Muscle of leg (tissue), 11 donors: ENCODE measurements around the gene CATSPERZ. TPM values are rescaled to one million over a fixed set of nuclear protein-coding genes. Genes with fewer than 3 reads are reported as not detected.
A peak's percentile ranks its signal among the peaks of the same experiment; 100 is the strongest.

Experiments used
- DNase-seq: peaks from one replicate; pipeline ENCODE4 v3.0.0; 2013
- H3K27ac ChIP-seq: one replicate; pipeline ENCODE4 v1.5.1; 2013; ENCODE audit warnings: mild to moderate bottlenecking, low read length, control low read depth
- H3K27me3 ChIP-seq: one replicate; pipeline ENCODE4 v1.6.1; 2013; ENCODE audit warnings: low read length; ENCODE audit not compliant: control insufficient read depth, insufficient read depth
- H3K36me3 ChIP-seq: one replicate; pipeline ENCODE4 v1.6.1; 2013; ENCODE audit warnings: low read length; ENCODE audit not compliant: control insufficient read depth, insufficient read depth
- H3K4me1 ChIP-seq: one replicate; pipeline ENCODE4 v1.6.1; 2013; ENCODE audit warnings: low read length; ENCODE audit not compliant: control insufficient read depth, insufficient read depth
- H3K4me3 ChIP-seq: one replicate; pipeline ENCODE4 v1.5.1; 2013; ENCODE audit warnings: low read length, control low read depth
- H3K9me3 ChIP-seq: replicated peaks from 2 replicates; pipeline ENCODE4 v1.6.1; 2013; ENCODE audit warnings: low read depth, low read length; ENCODE audit not compliant: control insufficient read depth
- WGBS: methylation state at CpG from one replicate; pipeline ENCODE4 v1.1.5; 2013; ENCODE audit warnings: missing lambda C conversion rate; ENCODE audit not compliant: insufficient coverage; 5-methylcytosine and 5-hydroxymethylcytosine counted together
- polyA plus RNA-seq, 8 donors: library from polyadenylated mRNA; unstranded; fragments of 120-200 nt; gene quantifications; one replicate each; pipeline versions ENCODE4 v1.2.1 to v1.2.3, GENCODE V29; 2013; ENCODE audit warnings: inconsistent platforms in 1 of 8, low replicate concordance in 1 of 8; ENCODE audit not compliant: insufficient read length in 8 of 8, insufficient read depth in 1 of 8
- total RNA-seq: library from RNA; stranded (reverse); fragments of 120-200 nt; gene quantifications from one replicate; pipeline ENCODE4 v1.2.4, GENCODE V29; 2013

Gene CATSPERZ
- total and polyA plus RNA-seq, 9 donors, result 0.14 TPM; not detected in 8

DNA sequence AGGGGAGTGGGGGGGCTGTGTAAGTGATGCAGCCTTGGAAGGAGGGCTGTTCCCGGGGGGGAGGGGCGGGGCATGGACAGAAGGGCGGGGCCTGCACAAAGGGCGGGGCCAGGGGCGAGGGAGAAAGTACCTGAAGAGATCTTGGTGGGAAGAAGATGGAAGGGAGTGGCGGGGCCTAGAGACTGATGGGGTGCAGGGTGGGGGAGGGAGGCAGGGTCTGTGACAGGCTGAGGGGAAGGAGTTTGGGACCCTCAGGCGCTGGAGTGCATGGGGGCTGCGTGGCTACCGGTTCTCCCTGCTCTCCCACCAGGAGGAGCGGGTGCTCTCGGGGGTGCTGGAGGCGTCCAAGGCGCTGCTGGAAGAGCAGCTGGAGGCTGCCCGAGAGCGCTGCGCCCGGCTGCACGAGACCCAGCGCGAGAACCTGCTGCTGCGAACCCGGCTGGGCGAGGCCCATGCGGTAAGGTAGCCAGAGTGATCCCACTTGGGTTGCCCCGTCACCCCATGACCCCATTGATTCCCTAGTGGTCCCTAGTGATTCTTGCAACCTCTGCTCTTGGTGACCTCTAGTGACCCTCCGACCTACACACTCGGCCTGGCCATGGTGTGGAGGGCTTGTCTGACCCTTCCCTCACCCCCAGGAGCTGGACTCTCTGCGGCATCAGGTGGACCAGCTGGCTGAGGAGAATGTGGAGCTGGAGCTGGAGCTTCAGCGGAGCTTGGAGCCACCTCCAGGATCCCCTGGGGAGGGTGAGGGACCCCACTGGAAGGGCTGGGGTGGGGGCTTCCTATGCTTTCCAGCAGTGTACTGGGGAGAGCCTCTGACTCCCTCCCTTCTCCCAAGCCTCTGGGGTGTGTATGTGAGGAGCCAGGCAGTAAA, 42.9 kb downstream of the CATSPERZ start:
- Histone ChIP-seq H3K4me1 (peaks cover 38% of the 10 kb centered on the region), H3K9me3 (no peaks in the 10 kb centered on the region), H3K27me3 (peaks cover 10% of the 10 kb centered on the region), H3K27ac (no peak overlapping the region), H3K4me3 (no peak overlapping the region), H3K36me3 (no peaks in the 10 kb centered on the region)
- DNase-seq, result no peak
- 40% methylated on average over 14 of the region's 29 CpGs for WGBS

DNA sequence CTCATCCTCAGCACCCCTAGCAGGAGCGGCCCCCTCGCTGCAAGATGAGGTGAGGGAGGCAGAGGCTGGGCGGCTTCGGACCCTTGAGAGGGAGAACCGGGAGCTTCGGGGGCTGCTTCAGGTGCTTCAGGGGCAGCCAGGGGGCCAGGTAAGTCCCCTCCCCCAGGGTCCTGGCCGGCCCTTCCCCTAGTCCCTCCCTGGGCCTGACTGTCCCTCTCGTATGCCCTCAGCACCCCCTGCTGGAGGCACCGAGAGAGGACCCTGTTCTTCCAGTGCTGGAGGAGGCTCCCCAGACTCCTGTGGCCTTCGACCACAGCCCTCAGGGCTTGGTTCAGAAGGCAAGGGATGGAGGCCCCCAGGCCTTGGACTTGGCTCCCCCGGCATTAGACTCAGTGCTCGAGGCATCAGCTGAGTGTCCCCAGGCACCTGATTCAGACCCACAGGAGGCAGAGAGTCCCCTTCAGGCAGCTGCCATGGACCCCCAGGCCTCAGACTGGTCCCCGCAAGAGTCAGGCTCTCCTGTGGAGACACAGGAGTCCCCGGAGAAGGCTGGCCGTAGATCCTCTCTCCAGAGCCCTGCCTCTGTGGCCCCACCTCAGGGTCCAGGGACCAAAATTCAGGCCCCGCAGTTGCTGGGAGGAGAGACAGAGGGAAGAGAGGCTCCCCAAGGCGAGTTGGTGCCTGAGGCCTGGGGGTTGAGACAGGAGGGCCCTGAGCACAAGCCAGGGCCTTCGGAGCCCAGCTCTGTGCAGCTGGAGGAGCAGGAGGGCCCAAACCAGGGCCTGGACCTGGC, 43.8 kb downstream of the CATSPERZ start:
- Histone ChIP-seq H3K9me3 (no peaks in the 10 kb centered on the region), H3K4me3 (no peak overlapping the region), H3K27ac (peak overlapping the region; percentile 15), H3K4me1 (peaks cover 46% of the 10 kb centered on the region), H3K27me3 (peaks cover 10% of the 10 kb centered on the region), H3K36me3 (no peaks in the 10 kb centered on the region)
- WGBS, result 70% methylated on average over 15 of the region's 18 CpGs
- no peak for DNase-seq

DNA sequence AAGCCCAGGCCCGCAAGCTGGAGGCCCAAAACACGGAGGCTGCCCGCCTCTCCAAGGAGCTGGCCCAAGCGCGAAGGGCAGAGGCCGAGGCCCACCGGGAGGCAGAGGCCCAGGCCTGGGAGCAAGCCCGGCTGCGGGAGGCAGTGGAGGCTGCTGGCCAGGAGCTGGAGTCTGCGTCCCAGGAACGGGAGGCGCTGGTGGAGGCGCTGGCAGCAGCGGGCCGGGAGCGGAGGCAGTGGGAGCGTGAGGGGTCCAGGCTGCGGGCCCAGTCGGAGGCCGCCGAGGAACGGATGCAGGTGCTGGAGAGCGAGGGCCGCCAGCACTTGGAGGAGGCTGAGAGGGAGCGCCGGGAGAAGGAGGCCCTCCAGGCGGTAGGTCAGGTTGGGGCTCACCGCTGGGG, 44.6 kb downstream of the CATSPERZ start:
- Histone ChIP-seq H3K27me3 (peaks cover 10% of the 10 kb centered on the region), H3K9me3 (no peaks in the 10 kb centered on the region), H3K36me3 (no peaks in the 10 kb centered on the region), H3K4me1 (peaks cover 49% of the 10 kb centered on the region), H3K27ac (peak overlapping the region; percentile 15), H3K4me3 (no peak overlapping the region)
- 46% methylated on average over 28 of the region's 28 CpGs for WGBS
- peak; percentile 70 for DNase-seq

DNA sequence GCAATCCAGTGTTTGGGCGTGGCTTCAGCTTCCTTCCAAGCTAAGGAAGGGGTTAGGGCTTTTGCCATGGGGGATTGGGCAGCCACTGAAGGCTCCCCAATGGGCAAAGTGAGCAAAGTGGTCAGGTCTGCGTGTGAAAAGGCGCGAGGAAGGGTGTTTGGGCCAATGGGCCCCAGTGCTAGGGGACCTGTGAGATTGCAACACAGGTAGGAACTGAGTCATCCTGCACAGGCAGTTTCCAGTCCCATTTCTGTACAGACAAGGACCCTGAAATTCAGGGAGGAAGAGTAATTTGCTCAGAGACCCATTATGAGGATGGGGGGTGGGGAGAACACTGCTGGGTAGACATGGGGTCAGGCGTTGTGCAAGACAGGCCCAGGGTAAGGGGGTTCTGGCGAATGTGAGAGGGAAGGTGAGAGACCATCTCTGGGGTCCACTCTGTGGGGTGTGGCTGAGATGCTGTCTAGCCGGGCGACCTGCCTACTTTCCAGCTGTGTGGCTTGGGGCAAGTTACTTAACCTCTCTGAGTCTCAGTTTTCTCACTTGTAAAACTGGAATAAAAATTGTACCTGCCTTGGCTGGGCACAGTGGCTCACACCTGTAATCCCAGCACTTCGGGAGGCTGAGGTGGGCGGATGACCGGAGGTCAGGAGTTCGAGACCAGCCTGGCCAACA, 47.2 kb downstream of the CATSPERZ start:
- Histone ChIP-seq H3K4me3 (no peak overlapping the region), H3K9me3 (no peaks in the 10 kb centered on the region), H3K4me1 (peaks cover 41% of the 10 kb centered on the region), H3K36me3 (no peaks in the 10 kb centered on the region), H3K27me3 (no peaks in the 10 kb centered on the region), H3K27ac (no peak overlapping the region)
- WGBS, result 76% methylated on average over 8 of the region's 12 CpGs
- DNase-seq, result no peak

DNA sequence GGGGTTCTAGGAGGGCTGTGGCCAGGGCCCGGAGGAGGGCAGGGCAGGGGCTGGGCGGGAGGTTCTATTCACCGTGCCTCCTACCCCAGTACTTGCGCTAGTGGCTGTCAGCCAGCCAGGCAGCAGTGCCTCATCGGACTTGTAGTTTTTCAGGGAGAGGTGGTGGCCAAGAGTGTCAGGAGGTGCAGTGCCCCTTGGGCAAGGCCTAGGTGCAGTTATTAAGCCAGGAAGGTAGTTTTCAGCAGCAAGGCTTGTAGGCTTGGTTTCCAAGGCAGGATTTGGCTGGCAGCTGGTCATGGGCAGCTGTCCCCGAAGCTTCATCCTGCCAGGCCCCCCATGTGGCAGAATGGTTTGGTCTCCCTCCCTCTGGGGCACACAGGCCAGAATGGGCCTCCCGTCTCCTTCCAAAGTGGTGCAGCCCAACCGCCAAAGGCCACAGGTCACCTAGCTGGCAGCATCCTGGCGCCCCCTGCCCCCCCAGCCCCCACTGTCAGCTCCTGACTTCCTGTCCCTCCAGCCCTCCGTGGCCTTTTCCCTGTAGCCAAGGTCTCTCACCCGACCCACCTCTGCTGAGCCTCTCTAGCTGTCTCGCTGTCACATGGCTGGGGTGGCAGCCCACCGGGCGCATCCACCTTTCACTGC, 48.3 kb downstream of the CATSPERZ start:
- Histone ChIP-seq H3K4me1 (peaks cover 45% of the 10 kb centered on the region), H3K9me3 (no peaks in the 10 kb centered on the region), H3K4me3 (no peak overlapping the region), H3K27me3 (no peaks in the 10 kb centered on the region), H3K36me3 (no peaks in the 10 kb centered on the region), H3K27ac (no peak overlapping the region)
- peak; percentile 61 for DNase-seq
- WGBS, result 48% methylated on average over 12 of the region's 14 CpGs

DNA sequence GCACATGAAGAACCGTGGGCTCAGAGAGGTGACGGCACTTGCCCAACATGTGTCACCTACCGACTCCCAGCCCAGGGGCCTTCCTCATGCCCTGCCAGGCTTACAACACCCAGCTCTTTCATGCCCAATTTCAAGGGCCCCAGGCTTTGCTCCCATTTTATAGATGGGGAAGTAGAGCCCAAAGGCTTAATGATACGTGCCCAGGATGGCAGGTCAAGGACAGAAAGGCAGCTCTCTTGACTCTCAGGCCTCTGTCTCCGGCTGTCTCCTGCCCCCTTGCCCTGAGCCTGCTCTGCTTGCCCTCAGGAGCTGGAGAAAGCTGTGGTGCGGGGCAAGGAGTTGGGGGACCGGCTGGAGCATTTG, 48.8 kb downstream of the CATSPERZ start:
- no peak for DNase-seq
- H3K27me3 ChIP-seq, result no peaks in the 10 kb centered on the region
- no peaks in the 10 kb centered on the region for H3K9me3 ChIP-seq
- H3K27ac ChIP-seq, result no peak overlapping the region
- 77% methylated on average over 5 of the region's 7 CpGs for WGBS
- H3K4me1 ChIP-seq, result peaks cover 45% of the 10 kb centered on the region
- no peaks in the 10 kb centered on the region for H3K36me3 ChIP-seq
- no peak overlapping the region for H3K4me3 ChIP-seq

DNA sequence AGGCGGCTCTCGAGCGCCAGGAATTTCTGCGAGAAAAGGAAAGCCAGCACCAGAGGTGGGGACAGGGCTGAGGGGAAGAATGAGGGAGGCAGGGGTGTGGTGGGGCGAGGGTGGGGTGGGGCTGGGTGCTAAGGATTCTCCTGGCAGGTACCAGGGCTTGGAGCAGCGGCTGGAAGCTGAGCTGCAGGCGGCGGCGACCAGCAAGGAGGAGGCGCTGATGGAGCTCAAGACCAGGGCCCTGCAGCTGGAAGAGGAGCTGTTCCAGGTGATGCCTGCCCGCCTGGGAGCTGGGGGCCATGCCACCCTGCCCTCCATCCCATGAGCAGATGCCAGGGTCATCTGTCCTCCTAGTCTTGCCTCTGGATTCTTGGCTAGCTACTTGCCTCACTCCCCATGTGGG, 49.2 kb downstream of the CATSPERZ start:
- 74% methylated on average over 11 of the region's 11 CpGs for WGBS
- Histone ChIP-seq H3K4me3 (no peak overlapping the region), H3K27ac (no peak overlapping the region), H3K27me3 (no peaks in the 10 kb centered on the region), H3K4me1 (peaks cover 46% of the 10 kb centered on the region), H3K36me3 (no peaks in the 10 kb centered on the region), H3K9me3 (no peaks in the 10 kb centered on the region)
- DNase-seq, result no peak

DNA sequence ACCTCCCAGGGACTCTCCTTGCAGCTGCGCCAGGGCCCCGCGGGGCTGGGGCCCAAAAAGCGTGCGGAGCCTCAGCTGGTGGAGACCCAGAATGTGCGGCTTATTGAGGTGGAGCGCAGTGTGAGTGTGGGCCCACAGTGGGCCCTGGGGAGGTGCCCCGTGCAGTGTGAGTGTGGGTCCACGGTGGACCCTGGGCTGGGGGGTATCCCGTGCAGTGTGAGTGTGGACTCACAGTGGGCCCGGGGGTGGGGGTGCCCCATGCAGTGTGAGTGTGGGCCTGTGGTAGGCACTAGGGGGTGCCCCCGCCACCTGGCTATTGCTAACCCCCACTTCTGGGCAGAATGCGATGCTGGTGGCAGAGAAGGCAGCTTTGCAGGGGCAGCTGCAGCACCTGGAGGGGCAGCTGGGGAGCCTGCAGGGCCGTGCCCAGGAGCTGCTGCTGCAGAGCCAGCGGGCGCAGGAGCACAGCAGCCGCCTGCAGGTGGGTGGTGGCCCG, 51.0 kb downstream of the CATSPERZ start:
- H3K4me3 ChIP-seq, result no peak overlapping the region
- H3K27ac ChIP-seq, result no peak overlapping the region
- H3K4me1 ChIP-seq, result peaks cover 52% of the 10 kb centered on the region
- DNase-seq, result no peak
- H3K36me3 ChIP-seq, result no peaks in the 10 kb centered on the region
- H3K9me3 ChIP-seq, result no peaks in the 10 kb centered on the region
- WGBS, result 85% methylated on average over 18 of the region's 18 CpGs
- no peaks in the 10 kb centered on the region for H3K27me3 ChIP-seq

DNA sequence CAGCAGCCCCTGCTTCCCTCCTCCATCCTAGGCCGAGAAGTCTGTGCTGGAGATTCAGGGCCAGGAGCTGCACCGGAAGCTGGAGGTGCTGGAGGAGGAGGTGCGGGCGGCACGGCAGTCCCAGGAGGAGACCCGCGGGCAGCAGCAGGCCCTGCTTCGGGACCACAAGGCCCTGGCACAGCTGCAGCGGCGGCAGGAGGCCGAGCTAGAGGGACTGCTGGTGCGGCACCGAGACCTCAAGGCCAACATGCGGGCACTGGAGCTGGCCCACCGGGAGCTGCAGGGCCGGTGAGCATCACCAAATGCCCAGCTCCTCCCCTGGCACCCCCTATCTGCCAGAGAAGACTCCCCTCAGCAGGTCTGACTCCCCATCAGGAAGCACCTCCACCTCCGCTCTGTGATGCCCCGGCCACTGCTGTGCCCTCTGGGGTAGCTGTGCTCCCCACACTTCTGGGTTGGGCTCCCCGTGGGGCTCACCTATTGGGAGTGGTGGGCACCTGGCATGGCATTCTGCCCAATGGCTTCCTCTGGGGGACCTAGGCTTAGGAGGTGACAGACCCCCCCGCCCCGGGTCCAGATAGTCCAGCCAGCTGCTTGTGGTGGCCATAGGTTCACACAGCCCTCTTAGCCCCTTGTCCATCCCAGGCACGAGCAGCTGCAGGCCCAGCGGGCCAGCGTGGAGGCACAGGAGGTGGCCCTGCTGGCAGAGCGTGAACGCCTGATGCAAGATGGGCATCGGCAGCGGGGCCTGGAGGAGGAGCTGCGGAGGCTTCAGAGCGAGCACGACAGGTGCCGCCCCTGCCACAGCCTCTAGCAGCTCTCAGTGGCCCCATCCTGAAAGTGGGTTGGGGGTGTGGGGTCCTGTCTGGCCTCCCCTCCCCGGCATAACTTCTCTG, 52.2 kb downstream of the CATSPERZ start:
- peak; percentile 53 for DNase-seq
- H3K4me3 ChIP-seq, result no peak overlapping the region
- peaks cover 52% of the 10 kb centered on the region for H3K4me1 ChIP-seq
- H3K27me3 ChIP-seq, result no peaks in the 10 kb centered on the region
- no peaks in the 10 kb centered on the region for H3K36me3 ChIP-seq
- H3K27ac ChIP-seq, result no peak overlapping the region
- WGBS, result 81% methylated on average over 30 of the region's 33 CpGs
- H3K9me3 ChIP-seq, result no peaks in the 10 kb centered on the region
